Neural progenitor cell (in vitro differentiated cells): ENCODE data around the gene OR6X1. TPM values are rescaled to one million over a fixed set of nuclear protein-coding genes. Genes with fewer than 3 reads are reported as not detected.

ENCODE experiments used
- DNase-seq: peaks from one replicate; pipeline ENCODE4 v3.0.0-alpha.2; 2016; ENCODE audit warnings: low spot score
- H2AFZ ChIP-seq: fragments of 200-600 bp; sonication (generic); replicated peaks from 2 replicates; pipeline ENCODE4 v1.6.1; 2016; ENCODE audit warnings: antibody characterized with exemption
- H3F3A ChIP-seq: fragments of 200-600 bp; sonication (generic); 2 replicates; pipeline ENCODE4 v1.6.1; 2016; ENCODE audit warnings: antibody characterized with exemption, low read depth
- H3K27ac ChIP-seq: fragments of 200-600 bp; sonication (generic); 2 replicates; pipeline ENCODE4 v1.5.1; 2016; ENCODE audit warnings: mild to moderate bottlenecking
- H3K27me3 ChIP-seq: fragments of 200-600 bp; sonication (generic); 2 replicates; pipeline ENCODE4 v1.6.1; 2016; ENCODE audit warnings: mild to moderate bottlenecking, moderate library complexity
- H3K36me3 ChIP-seq: fragments of 200-600 bp; sonication (generic); 2 replicates; pipeline ENCODE4 v1.5.1; 2016
- H3K4me1 ChIP-seq: fragments of 200-600 bp; sonication (generic); 2 replicates; pipeline ENCODE4 v1.6.1; 2016; ENCODE audit warnings: mixed run types
- H3K4me2 ChIP-seq: fragments of 200-600 bp; sonication (generic); 2 replicates; pipeline ENCODE4 v1.6.1; 2016
- H3K4me3 ChIP-seq: fragments of 200-600 bp; sonication (generic); 2 replicates; pipeline ENCODE4 v1.5.1; 2016
- H3K79me2 ChIP-seq: fragments of 200-600 bp; sonication (generic); 2 replicates; pipeline ENCODE4 v1.6.1; 2016; ENCODE audit warnings: low read depth
- H3K9ac ChIP-seq: fragments of 200-600 bp; sonication (generic); 2 replicates; pipeline ENCODE4 v1.6.1; 2016
- H3K9me3 ChIP-seq: fragments of 200-600 bp; sonication (generic); 2 replicates; pipeline ENCODE4 v1.5.1; 2016; ENCODE audit warnings: low read depth
- H4K20me1 ChIP-seq: fragments of 200-600 bp; sonication (generic); 2 replicates; pipeline ENCODE4 v1.6.1; 2016; ENCODE audit warnings: low read depth
- H3K27ac Mint-ChIP-seq: 3 replicates; pipeline ENCODE4 v1.8.0; 2021; ENCODE audit warnings: mixed read lengths
- H3K27me3 Mint-ChIP-seq: 2 replicates; pipeline ENCODE4 v1.8.0; 2022; ENCODE audit warnings: low read depth, mild to moderate bottlenecking, inconsistent platforms, moderate library complexity, mixed read lengths; ENCODE audit not compliant: insufficient read depth
- H3K36me3 Mint-ChIP-seq: 3 replicates; pipeline ENCODE4 v1.8.0; 2021; ENCODE audit warnings: mixed read lengths
- H3K4me1 Mint-ChIP-seq: 3 replicates; pipeline ENCODE4 v1.8.0; 2021; ENCODE audit warnings: mixed read lengths
- H3K4me3 Mint-ChIP-seq: 3 replicates; pipeline ENCODE4 v1.8.0; 2021; ENCODE audit warnings: mild to moderate bottlenecking, moderate library complexity, mixed read lengths
- H3K9me3 Mint-ChIP-seq: 3 replicates; pipeline ENCODE4 v1.8.0; 2020; ENCODE audit warnings: mixed read lengths
- EZH2 ChIP-seq: fragments of 200-600 bp; sonication (generic); IDR thresholded peaks from 2 replicates; pipeline ENCODE4 v1.6.1; 2017; ENCODE audit warnings: antibody characterized with exemption, mild to moderate bottlenecking, moderate library complexity
- EZH2phosphoT487 ChIP-seq: fragments of 200-600 bp; sonication (generic); IDR thresholded peaks from 2 replicates; pipeline ENCODE4 v1.6.1; 2017; ENCODE audit warnings: antibody characterized with exemption
- total RNA-seq: library from RNA; depleted of rRNA; stranded (reverse); fragments of >200 nt; gene quantifications from 2 replicates; pipeline ENCODE4 v1.2.3, GENCODE V29; 2015; ENCODE audit warnings: low replicate concordance
- TF ChIP-seq, protein P1 (sequence below): fragments of 200-600 bp; sonication (generic); IDR thresholded peaks from 2 replicates; pipeline ENCODE4 v1.5.1; 2017; ENCODE audit warnings: antibody characterized with exemption, mild to moderate bottlenecking

OR6X1 gene
- total RNA-seq, 1 donor from 2014 or later = not detected

DNA sequence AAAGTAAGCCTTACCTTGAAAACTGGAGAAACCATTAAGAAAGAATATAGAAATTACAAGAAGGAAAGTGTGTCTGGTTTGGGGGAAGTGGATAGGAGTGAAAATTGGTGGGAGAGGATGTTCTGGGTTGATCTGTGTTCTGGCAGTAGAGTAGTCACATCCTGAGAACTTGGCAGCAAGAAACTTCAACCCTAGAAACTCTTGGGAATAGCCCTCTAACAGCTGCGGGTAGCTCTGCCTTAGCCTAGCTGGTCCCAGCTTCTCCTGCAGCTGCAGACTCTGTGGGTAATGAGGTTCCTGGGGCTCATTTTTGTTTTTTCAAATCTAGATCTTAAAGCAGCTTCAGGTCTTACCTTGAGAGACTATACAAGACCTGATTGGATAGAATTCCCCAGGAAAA lies 24.2 kb upstream of the OR6X1 start:
- Histone ChIP-seq H3K4me2 (no peak overlapping the region), H3K9me3 (peaks cover 5% of the 10 kb centered on the region), H3K4me1 (peaks cover 12% of the 10 kb centered on the region), H3K4me3 (no peak overlapping the region), H3K79me2 (no peaks in the 10 kb centered on the region), H3K9ac (no peak overlapping the region), H3K27me3 (no peaks in the 10 kb centered on the region), H3K27ac (no peak overlapping the region), H2AFZ (no peak overlapping the region), H3K36me3 (no peaks in the 10 kb centered on the region), H3F3A (peaks cover 22% of the 10 kb centered on the region), H4K20me1 (no peaks in the 10 kb centered on the region)
- Mint-ChIP-seq H3K9me3 (no peaks in the 10 kb centered on the region), H3K4me1 (no peaks in the 10 kb centered on the region), H3K4me3 (no peak overlapping the region), H3K27ac (no peak overlapping the region), H3K27me3 (no peaks in the 10 kb centered on the region), H3K36me3 (no peaks in the 10 kb centered on the region)
- TF ChIP-seq EZH2phosphoT487 (no peak), EZH2 (no peak)
- TF ChIP-seq, protein P1, sequence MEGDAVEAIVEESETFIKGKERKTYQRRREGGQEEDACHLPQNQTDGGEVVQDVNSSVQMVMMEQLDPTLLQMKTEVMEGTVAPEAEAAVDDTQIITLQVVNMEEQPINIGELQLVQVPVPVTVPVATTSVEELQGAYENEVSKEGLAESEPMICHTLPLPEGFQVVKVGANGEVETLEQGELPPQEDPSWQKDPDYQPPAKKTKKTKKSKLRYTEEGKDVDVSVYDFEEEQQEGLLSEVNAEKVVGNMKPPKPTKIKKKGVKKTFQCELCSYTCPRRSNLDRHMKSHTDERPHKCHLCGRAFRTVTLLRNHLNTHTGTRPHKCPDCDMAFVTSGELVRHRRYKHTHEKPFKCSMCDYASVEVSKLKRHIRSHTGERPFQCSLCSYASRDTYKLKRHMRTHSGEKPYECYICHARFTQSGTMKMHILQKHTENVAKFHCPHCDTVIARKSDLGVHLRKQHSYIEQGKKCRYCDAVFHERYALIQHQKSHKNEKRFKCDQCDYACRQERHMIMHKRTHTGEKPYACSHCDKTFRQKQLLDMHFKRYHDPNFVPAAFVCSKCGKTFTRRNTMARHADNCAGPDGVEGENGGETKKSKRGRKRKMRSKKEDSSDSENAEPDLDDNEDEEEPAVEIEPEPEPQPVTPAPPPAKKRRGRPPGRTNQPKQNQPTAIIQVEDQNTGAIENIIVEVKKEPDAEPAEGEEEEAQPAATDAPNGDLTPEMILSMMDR = no peak
- DNase-seq = no peak

- no peak for DNase-seq
- no peaks in the 10 kb centered on the region for H3K79me2 ChIP-seq
- no peaks in the 10 kb centered on the region for H3K4me1 Mint-ChIP-seq
- no peaks in the 10 kb centered on the region for H3K9me3 ChIP-seq
- H3K4me3 ChIP-seq = no peak overlapping the region
- no peaks in the 10 kb centered on the region for H3K27me3 ChIP-seq
- no peak overlapping the region for H3K27ac Mint-ChIP-seq
- no peak for TF ChIP-seq EZH2
- TF ChIP-seq, protein P1 = no peak
- TF ChIP-seq EZH2phosphoT487 = no peak
- no peaks in the 10 kb centered on the region for H3K36me3 Mint-ChIP-seq
- no peaks in the 10 kb centered on the region for H4K20me1 ChIP-seq
- H2AFZ ChIP-seq = no peak overlapping the region
- no peak overlapping the region for H3K4me3 Mint-ChIP-seq
- H3K36me3 ChIP-seq = no peaks in the 10 kb centered on the region
- peak overlapping the region; percentile 63 for H3K27ac ChIP-seq
- H3K9me3 Mint-ChIP-seq = no peaks in the 10 kb centered on the region
- H3K4me2 ChIP-seq = no peak overlapping the region
- H3K9ac ChIP-seq = no peak overlapping the region
- H3K4me1 ChIP-seq = peaks cover 12% of the 10 kb centered on the region
- peaks cover 22% of the 10 kb centered on the region for H3F3A ChIP-seq
- H3K27me3 Mint-ChIP-seq = no peaks in the 10 kb centered on the region
Observed at GRCh38 chr11:123775715-123776549, 21.6 kb upstream of the OR6X1 start.

GRCh38 chr11:123775289-123775688 lies 21.0 kb upstream of the OR6X1 start:
- Histone ChIP-seq H3K36me3 (no peaks in the 10 kb centered on the region), H3K27me3 (no peaks in the 10 kb centered on the region), H3K9ac (no peak overlapping the region), H3K27ac (peak overlapping the region; percentile 63), H3K79me2 (no peaks in the 10 kb centered on the region), H3K4me2 (no peak overlapping the region), H4K20me1 (no peaks in the 10 kb centered on the region), H3F3A (peaks cover 22% of the 10 kb centered on the region), H3K9me3 (no peaks in the 10 kb centered on the region), H2AFZ (peak overlapping the region; percentile 57), H3K4me3 (no peak overlapping the region), H3K4me1 (peaks cover 12% of the 10 kb centered on the region)
- Mint-ChIP-seq H3K27me3 (no peaks in the 10 kb centered on the region), H3K4me1 (no peaks in the 10 kb centered on the region), H3K9me3 (no peaks in the 10 kb centered on the region), H3K4me3 (no peak overlapping the region), H3K36me3 (no peaks in the 10 kb centered on the region), H3K27ac (no peak overlapping the region)
- TF ChIP-seq EZH2phosphoT487 (no peak), EZH2 (no peak)
- TF ChIP-seq, protein P1 = no peak
- peak; percentile 4 for DNase-seq
